ENCODE measurements around the gene SMARCD1.

DNA sequence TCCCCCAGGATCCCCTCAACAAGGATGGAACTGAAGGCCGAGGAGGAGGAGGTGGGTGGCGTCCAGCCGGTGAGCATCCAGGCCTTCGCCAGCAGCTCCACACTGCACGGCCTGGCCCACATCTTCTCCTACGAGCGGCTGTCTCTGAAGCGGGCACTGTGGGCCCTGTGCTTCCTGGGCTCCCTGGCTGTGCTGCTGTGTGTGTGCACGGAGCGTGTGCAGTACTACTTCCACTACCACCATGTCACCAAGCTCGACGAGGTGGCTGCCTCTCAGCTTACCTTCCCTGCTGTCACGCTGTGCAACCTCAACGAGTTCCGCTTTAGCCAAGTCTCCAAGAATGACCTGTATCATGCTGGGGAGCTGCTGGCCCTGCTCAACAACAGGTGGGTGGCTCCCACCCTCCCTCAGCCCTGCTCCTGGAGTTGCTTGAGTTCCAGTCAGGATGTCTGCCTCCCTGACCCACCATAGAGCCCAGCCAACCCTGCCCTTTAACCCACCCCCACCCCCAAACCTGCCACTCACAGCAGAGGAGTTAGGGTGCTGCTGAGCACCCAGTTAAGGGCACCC, 26.3 kb upstream of the SMARCD1 start:
- TF ChIP-seq, protein P1, sequence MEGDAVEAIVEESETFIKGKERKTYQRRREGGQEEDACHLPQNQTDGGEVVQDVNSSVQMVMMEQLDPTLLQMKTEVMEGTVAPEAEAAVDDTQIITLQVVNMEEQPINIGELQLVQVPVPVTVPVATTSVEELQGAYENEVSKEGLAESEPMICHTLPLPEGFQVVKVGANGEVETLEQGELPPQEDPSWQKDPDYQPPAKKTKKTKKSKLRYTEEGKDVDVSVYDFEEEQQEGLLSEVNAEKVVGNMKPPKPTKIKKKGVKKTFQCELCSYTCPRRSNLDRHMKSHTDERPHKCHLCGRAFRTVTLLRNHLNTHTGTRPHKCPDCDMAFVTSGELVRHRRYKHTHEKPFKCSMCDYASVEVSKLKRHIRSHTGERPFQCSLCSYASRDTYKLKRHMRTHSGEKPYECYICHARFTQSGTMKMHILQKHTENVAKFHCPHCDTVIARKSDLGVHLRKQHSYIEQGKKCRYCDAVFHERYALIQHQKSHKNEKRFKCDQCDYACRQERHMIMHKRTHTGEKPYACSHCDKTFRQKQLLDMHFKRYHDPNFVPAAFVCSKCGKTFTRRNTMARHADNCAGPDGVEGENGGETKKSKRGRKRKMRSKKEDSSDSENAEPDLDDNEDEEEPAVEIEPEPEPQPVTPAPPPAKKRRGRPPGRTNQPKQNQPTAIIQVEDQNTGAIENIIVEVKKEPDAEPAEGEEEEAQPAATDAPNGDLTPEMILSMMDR (conservative IDR thresholded peaks at IDR 0.05): no peak
- TF ChIP-seq ZFX (IDR thresholded peaks at IDR 0.05): no peak

Data from C4-2B (cell line).